ENCODE results near the gene GYPE.
"Not testable (repeated sequence)": the region's sequence is repeated elsewhere in the genome, so short reads cannot be mapped to it uniquely, and the experiment has no call there.

Gene GYPE

DNA sequence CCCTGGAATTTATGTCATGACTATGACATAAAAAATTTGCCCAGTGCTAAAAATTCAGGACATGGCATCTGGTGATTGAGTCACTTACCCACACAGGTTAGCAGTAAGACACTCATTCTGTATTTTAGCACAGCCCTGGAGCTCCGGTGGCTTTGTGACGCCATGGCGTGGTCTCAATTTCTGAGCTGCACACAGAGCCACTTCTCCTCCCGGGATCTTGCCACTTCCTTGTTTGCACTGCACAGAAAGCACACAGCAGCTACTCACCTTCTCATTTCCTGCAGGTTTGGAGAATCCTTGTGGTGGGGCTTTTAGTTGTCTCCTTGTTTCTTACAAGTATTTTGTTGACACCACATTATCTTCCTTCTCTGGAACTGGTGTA, 76.1 kb downstream of the GYPE start:
- H3K4me3 ChIP-seq (ENCODE audit: low read length); H3K4me1 ChIP-seq (ENCODE audit: insufficient read depth, low read length); H3K27ac ChIP-seq (ENCODE audit: low read length); H3K9me3 ChIP-seq (ENCODE audit: insufficient read depth, low read depth, low read length); H3K36me3 ChIP-seq (ENCODE audit: insufficient read depth, low read depth, low read length); H3K9ac ChIP-seq (ENCODE audit: low read depth, low read length); H3K27me3 ChIP-seq (ENCODE audit: insufficient read depth, low read length): not testable (repeated sequence)
